Measurements from ENCODE around the gene MACO1.

The MACO1 gene

DNA sequence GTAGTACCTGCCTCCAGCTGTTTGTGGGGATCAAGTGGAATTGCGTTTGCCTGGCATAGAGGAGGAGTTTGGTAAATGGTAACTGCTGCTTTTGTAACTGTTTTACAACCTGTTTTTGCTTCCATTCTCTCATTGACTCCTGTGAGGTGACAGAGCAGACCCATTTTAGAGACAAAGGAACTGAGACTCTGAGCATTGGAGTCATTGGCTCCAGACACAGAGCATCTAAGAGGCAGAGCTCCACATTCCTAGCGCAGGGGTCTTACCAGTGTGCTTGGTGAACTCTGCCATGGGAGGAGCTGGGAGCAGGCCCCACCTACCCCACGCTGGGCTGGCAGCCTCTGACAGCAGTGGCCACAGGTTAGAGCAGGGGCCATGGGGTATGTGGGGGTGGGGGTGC, 115.1 kb downstream of the MACO1 start:
- no peaks in the 10 kb centered on the region for H3K27me3 ChIP-seq (ENCODE audit: insufficient read depth, low read depth, severe bottlenecking)
- TF ChIP-seq, protein P1, sequence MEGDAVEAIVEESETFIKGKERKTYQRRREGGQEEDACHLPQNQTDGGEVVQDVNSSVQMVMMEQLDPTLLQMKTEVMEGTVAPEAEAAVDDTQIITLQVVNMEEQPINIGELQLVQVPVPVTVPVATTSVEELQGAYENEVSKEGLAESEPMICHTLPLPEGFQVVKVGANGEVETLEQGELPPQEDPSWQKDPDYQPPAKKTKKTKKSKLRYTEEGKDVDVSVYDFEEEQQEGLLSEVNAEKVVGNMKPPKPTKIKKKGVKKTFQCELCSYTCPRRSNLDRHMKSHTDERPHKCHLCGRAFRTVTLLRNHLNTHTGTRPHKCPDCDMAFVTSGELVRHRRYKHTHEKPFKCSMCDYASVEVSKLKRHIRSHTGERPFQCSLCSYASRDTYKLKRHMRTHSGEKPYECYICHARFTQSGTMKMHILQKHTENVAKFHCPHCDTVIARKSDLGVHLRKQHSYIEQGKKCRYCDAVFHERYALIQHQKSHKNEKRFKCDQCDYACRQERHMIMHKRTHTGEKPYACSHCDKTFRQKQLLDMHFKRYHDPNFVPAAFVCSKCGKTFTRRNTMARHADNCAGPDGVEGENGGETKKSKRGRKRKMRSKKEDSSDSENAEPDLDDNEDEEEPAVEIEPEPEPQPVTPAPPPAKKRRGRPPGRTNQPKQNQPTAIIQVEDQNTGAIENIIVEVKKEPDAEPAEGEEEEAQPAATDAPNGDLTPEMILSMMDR (IDR thresholded peaks at IDR 0.05; ENCODE audit: low read depth, low read length) = no peak
- no peaks in the 10 kb centered on the region for H3K36me3 ChIP-seq
- no peak for DNase-seq
- H3K27ac ChIP-seq = no peak overlapping the region
- H3K9me3 ChIP-seq (ENCODE audit: severe bottlenecking) = no peaks in the 10 kb centered on the region
- no peak overlapping the region for H3K4me3 ChIP-seq (ENCODE audit: low read depth, low read length)

DNA sequence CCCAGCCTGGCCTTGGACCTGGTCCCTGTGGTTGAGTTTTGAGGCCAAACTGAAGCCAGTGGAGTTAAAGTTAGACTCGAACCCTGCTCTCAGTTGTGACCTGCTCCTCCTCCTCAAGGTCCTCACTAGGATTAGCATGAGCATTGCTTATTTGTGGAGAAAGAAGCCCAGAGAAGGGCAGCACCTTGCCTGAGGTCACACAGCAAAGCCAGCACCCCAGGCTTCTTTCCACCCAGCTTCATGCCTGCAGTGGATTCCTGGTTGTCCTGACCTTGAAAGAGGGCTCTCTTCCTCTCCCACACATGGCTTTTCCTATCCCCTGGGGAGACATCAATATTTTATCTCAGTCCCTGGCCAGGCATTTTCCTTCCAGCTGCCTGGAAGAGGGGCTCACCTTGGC, 115.5 kb downstream of the MACO1 start:
- Histone ChIP-seq H3K4me3 (ENCODE audit: low read depth, low read length) (no peak overlapping the region), H3K27ac (no peak overlapping the region), H3K36me3 (no peaks in the 10 kb centered on the region), H3K9me3 (ENCODE audit: severe bottlenecking) (no peaks in the 10 kb centered on the region), H3K27me3 (ENCODE audit: insufficient read depth, low read depth, severe bottlenecking) (no peaks in the 10 kb centered on the region)
- TF ChIP-seq, protein P1 (IDR thresholded peaks at IDR 0.05; ENCODE audit: low read depth, low read length) = no peak
- DNase-seq = no peak

DNA sequence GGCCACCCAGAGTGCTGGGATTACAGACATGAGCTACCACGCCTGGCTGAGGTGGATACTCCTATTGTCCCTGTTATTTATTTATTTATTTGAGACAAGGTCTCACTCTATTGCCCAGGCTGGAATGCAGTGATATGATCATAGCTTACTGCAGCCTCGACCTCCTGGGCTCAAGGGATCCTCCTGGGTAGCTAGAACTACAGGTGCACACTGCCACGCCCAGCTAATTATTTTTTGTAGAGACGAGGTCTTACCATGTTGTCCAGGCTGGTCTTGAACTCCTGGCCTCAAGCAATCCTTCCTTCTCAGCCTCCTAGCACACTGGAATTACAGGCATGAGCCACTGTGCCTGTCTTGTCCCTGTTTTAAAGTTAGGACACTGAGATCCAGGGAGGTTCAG, 117.9 kb downstream of the MACO1 start:
- Histone ChIP-seq H3K4me3 (ENCODE audit: low read depth, low read length) (no peak overlapping the region), H3K27ac (no peak overlapping the region), H3K36me3 (no peaks in the 10 kb centered on the region), H3K27me3 (ENCODE audit: insufficient read depth, low read depth, severe bottlenecking) (no peaks in the 10 kb centered on the region), H3K9me3 (ENCODE audit: severe bottlenecking) (no peaks in the 10 kb centered on the region)
- TF ChIP-seq, protein P1 (IDR thresholded peaks at IDR 0.05; ENCODE audit: low read depth, low read length) = no peak
- no peak for DNase-seq

DNA sequence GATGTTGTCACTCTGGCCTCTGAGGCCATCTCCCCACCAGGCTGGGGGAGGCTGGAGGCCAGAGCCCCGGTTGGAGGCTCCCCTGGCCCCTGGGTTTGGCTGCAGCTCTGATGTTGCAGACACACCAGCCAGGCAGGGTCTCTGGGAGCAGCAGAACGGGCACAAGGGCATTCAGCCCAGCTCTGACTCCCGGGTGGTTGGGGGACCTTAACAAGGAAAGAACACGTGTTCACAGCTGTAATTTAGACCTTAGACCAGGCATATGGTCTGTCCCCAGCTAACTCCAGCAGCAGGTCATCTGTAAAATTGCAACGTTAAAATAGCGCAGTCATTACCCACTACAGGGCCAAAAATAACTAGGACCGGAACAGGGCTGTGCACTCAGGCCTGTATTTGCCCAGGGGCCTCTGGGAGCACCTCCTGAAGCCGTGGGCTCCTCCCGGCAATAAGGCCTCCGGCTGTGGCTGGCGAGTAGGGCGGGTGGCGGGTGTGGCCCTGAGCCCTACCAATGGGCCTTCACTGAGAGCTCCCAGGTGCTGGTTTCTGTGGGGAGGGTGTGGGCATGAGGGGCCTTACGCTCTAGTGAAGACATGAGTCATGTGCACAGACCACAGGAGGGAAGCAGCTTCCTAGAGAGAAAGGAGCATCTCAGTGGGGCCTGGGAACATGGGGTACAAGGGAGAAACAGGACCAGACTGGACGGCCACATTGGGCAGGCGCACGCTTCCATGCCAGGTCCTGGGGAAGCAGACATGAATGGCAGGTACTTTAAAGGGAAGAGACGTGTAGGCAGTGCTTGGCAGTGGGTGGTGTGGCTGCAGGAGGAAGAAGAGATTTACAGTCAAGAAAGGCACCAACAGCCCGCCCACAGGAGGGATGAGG, 118.8 kb downstream of the MACO1 start:
- Histone ChIP-seq H3K27me3 (ENCODE audit: insufficient read depth, low read depth, severe bottlenecking) (no peaks in the 10 kb centered on the region), H3K36me3 (no peaks in the 10 kb centered on the region), H3K27ac (no peak overlapping the region), H3K9me3 (ENCODE audit: severe bottlenecking) (no peaks in the 10 kb centered on the region), H3K4me3 (ENCODE audit: low read depth, low read length) (no peak overlapping the region)
- TF ChIP-seq, protein P1 (IDR thresholded peaks at IDR 0.05; ENCODE audit: low read depth, low read length) = no peak
- DNase-seq = no peak
